ENCODE results near the gene CLEC19A.

DNA sequence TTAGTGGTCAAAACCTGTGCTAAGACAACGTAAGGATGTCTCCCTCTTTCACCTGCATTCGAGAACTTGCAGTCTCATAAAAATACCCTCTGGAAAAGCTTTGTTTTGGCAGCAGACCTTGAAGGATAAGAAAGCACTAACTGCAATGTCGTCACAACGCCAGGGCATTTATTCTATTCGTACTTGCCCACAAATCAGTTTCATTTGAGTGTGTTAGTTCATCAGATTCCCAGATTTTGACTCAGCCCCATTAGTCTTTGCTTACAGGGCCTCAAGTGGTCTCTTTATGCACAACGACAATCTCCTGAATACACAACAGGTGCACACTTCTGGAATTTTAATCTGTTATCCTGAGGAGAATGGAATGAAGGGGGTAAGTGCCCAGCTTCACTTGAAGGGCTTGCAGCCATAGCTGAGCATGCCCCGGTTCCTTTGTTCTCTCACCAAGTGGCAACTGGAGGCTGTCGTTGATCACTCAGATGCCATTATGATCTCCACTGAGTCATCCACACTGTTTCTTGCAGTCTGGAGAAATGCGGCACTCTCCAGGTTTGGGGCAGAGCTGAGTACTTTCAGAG, 58.8 kb downstream of the CLEC19A start:
- TF ChIP-seq, protein P1, sequence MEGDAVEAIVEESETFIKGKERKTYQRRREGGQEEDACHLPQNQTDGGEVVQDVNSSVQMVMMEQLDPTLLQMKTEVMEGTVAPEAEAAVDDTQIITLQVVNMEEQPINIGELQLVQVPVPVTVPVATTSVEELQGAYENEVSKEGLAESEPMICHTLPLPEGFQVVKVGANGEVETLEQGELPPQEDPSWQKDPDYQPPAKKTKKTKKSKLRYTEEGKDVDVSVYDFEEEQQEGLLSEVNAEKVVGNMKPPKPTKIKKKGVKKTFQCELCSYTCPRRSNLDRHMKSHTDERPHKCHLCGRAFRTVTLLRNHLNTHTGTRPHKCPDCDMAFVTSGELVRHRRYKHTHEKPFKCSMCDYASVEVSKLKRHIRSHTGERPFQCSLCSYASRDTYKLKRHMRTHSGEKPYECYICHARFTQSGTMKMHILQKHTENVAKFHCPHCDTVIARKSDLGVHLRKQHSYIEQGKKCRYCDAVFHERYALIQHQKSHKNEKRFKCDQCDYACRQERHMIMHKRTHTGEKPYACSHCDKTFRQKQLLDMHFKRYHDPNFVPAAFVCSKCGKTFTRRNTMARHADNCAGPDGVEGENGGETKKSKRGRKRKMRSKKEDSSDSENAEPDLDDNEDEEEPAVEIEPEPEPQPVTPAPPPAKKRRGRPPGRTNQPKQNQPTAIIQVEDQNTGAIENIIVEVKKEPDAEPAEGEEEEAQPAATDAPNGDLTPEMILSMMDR (IDR thresholded peaks at IDR 0.05; ENCODE audit: insufficient read depth, low read length, poor library complexity, severe bottlenecking), result no peak
- TF ChIP-seq EZH2phosphoT487 (conservative IDR thresholded peaks at IDR 0.05; ENCODE audit: low read length), result no peak
